ENCODE data around the gene FRMPD4. TPM values are rescaled to one million over a fixed set of nuclear protein-coding genes. Genes with fewer than 3 reads are reported as not detected.
"Not testable (repeated sequence)": the region's sequence is repeated elsewhere in the genome, so short reads cannot be mapped to it uniquely, and the experiment has no call there.

The FRMPD4 gene
- total and polyA plus RNA-seq, 2 of the 13 experiments (the other 11 are each of a cell fraction or from before 2014, with no cell fraction given) = not detected

DNA sequence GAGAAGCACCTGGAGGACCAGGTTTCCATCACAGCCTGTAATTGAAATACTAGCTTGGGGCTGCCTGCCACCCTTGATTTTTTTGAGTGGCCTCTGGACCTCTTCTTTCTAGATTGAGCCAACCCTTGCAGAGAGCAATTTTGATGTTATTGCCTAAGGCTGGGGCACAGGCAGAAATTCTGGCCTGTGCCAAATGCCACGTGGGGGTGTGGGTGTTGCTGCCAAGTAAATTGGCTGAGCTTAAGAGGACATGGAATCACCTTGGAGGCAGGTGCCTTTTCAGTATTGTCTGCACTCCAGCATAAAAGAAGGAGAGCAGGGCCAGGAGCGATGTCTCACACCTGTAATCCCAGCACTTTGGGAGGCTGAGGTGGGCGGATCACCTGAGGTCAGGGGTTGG, 366.9 kb downstream of the FRMPD4 start:
- no TSS peak for BruUV-seq (replicated peaks)
- TF ChIP-seq, protein P1, sequence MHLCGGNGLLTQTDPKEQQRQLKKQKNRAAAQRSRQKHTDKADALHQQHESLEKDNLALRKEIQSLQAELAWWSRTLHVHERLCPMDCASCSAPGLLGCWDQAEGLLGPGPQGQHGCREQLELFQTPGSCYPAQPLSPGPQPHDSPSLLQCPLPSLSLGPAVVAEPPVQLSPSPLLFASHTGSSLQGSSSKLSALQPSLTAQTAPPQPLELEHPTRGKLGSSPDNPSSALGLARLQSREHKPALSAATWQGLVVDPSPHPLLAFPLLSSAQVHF (CRISPR knock-in tag; IDR thresholded peaks at IDR 0.05) = no peak
- TF ChIP-seq ZNF782 (CRISPR knock-in tag; IDR thresholded peaks at IDR 0.05; ENCODE audit: borderline replicate concordance) (no peak), ZSCAN25 (CRISPR knock-in tag; IDR thresholded peaks at IDR 0.05) (no peak), AGO1 (IDR thresholded peaks at IDR 0.05; ENCODE audit: low read depth, low read length, poor library complexity, severe bottlenecking) (no peak), ZNF230 (CRISPR knock-in tag; IDR thresholded peaks at IDR 0.05) (no peak)
- TF ChIP-seq, protein P2, sequence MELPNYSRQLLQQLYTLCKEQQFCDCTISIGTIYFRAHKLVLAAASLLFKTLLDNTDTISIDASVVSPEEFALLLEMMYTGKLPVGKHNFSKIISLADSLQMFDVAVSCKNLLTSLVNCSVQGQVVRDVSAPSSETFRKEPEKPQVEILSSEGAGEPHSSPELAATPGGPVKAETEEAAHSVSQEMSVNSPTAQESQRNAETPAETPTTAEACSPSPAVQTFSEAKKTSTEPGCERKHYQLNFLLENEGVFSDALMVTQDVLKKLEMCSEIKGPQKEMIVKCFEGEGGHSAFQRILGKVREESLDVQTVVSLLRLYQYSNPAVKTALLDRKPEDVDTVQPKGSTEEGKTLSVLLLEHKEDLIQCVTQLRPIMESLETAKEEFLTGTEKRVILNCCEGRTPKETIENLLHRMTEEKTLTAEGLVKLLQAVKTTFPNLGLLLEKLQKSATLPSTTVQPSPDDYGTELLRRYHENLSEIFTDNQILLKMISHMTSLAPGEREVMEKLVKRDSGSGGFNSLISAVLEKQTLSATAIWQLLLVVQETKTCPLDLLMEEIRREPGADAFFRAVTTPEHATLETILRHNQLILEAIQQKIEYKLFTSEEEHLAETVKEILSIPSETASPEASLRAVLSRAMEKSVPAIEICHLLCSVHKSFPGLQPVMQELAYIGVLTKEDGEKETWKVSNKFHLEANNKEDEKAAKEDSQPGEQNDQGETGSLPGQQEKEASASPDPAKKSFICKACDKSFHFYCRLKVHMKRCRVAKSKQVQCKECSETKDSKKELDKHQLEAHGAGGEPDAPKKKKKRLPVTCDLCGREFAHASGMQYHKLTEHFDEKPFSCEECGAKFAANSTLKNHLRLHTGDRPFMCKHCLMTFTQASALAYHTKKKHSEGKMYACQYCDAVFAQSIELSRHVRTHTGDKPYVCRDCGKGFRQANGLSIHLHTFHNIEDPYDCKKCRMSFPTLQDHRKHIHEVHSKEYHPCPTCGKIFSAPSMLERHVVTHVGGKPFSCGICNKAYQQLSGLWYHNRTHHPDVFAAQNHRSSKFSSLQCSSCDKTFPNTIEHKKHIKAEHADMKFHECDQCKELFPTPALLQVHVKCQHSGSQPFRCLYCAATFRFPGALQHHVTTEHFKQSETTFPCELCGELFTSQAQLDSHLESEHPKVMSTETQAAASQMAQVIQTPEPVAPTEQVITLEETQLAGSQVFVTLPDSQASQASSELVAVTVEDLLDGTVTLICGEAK (IDR thresholded peaks at IDR 0.05) = no peak
- TF ChIP-seq, protein P2 (CRISPR knock-in tag; IDR thresholded peaks at IDR 0.05) = no peak
- H3K27ac ChIP-seq (ENCODE audit: extremely low read length, insufficient read depth, low read length) = no peak overlapping the region

DNA sequence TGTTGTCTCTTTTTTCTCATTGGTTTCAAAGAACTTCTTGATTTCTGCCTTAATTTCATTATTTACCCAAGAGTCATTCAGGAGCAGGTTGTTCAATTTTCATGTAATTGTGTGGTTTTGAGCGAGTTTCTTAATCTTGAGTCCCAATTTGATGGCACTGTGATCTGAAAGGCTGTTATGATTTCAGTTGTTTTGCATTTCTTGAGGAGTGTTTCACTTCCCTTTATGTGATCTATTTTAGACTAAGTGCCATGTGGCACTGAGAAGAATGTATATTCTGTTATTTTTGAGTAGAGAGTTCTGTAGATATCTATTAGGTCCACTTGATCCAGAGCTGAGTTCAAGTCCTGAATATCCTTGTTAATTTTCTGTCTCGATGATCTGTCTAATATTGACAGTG, 377.1 kb downstream of the FRMPD4 start:
- H3K9ac ChIP-seq (ENCODE audit: insufficient read depth, low read depth, low read length); BruUV-seq (replicated peaks); POLR2A ChIA-PET; CTCF ChIA-PET (ENCODE audit: low intra/inter-chr PET ratio, low total read pairs); H3K4me1 ChIP-seq (ENCODE audit: insufficient read depth, low read length); H3K4me2 ChIP-seq (ENCODE audit: low read depth, low read length); H2AFZ ChIP-seq (ENCODE audit: low read length); H4K20me1 ChIP-seq (ENCODE audit: insufficient read depth, low read length); H3K27me3 ChIP-seq (ENCODE audit: control insufficient read depth in 1 of 2, insufficient read depth in 2 of 2, low read length in 2 of 2); H3K9me3 ChIP-seq (ENCODE audit: low read length); in situ Hi-C loops (cut with HindIII; ENCODE audit: extremely low pct_ligation_motif_present, low pct_unique_long_range_greater_than_20kb); H3K36me3 ChIP-seq (replicated peaks in 1 of 2; ENCODE audit: control insufficient read depth in 1 of 2, insufficient read depth in 2 of 2, low read length in 2 of 2); ATAC-seq; FAIRE-seq; intact Hi-C loops (cut with micrococcal nuclease; ENCODE audit: unreplicated experiment); DNase-seq (ENCODE audit: low spot score); H3K27ac ChIP-seq (ENCODE audit: extremely low read length, insufficient read depth, low read length); H3K4me3 ChIP-seq (replicated peaks in 1 of 3; ENCODE audit: insufficient read depth in 1 of 3, low read depth in 2 of 3, low read length in 3 of 3); H3K79me2 ChIP-seq (ENCODE audit: insufficient read depth, low read length): not testable (repeated sequence)
- 0% methylated on average over 2 of the region's 2 CpGs for WGBS (ENCODE audit: low lambda C conversion rate)

More for the DNA sequence above, 366.9 kb downstream of the FRMPD4 start:
- H3K4me3 ChIP-seq (replicated peaks in 1 of 3; ENCODE audit: insufficient read depth in 1 of 3, low read depth in 2 of 3, low read length in 3 of 3) = no peak overlapping the region
- DNase-seq (ENCODE audit: low spot score) (no peak), FAIRE-seq (no peak), ATAC-seq (no peak)
- no peak overlapping the region for H2AFZ ChIP-seq (ENCODE audit: low read length)
- H3K9me3 ChIP-seq (ENCODE audit: low read length) = no peaks in the 10 kb centered on the region
- in situ Hi-C loops (cut with HindIII; ENCODE audit: extremely low pct_ligation_motif_present, low pct_unique_long_range_greater_than_20kb) (no loop called here), intact Hi-C loops (cut with micrococcal nuclease; ENCODE audit: unreplicated experiment) (no loop called here)
- H3K79me2 ChIP-seq (ENCODE audit: insufficient read depth, low read length) = no peaks in the 10 kb centered on the region
- POLR2A ChIA-PET = no interaction called here
- no CpG with 5 or more reads among the region's 3 CpGs for WGBS (ENCODE audit: low lambda C conversion rate)
- no peaks in the 10 kb centered on the region for H3K27me3 ChIP-seq (ENCODE audit: control insufficient read depth in 1 of 2, insufficient read depth in 2 of 2, low read length in 2 of 2)
- H3K36me3 ChIP-seq (replicated peaks in 1 of 2; ENCODE audit: control insufficient read depth in 1 of 2, insufficient read depth in 2 of 2, low read length in 2 of 2) = no peaks in the 10 kb centered on the region
- no peak overlapping the region for H3K9ac ChIP-seq (ENCODE audit: insufficient read depth, low read depth, low read length)
- H4K20me1 ChIP-seq (ENCODE audit: insufficient read depth, low read length) = no peaks in the 10 kb centered on the region
- no peak overlapping the region for H3K4me2 ChIP-seq (ENCODE audit: low read depth, low read length)
- CTCF ChIA-PET (ENCODE audit: low intra/inter-chr PET ratio, low total read pairs) = no interaction called here
- no peaks in the 10 kb centered on the region for H3K4me1 ChIP-seq (ENCODE audit: insufficient read depth, low read length)

Measured in HepG2 (cell line).